Hepatocyte (in vitro differentiated cells): ENCODE measurements around the gene LIN7B. TPM values are rescaled to one million over a fixed set of nuclear protein-coding genes. Genes with fewer than 3 reads are reported as not detected.

Experiments
- DNase-seq: peaks from one replicate; pipeline ENCODE4 v3.0.0-alpha.2; 2016; ENCODE audit warnings: low spot score
- H2AFZ ChIP-seq: fragments of 200-600 bp; sonication (generic); 2 replicates; pipeline ENCODE4 v1.6.0; 2016; ENCODE audit warnings: antibody characterized with exemption, mild to moderate bottlenecking
- H3K27ac ChIP-seq: fragments of 200-600 bp; sonication (generic); 2 replicates; pipeline ENCODE4 v1.5.1; 2016; ENCODE audit warnings: mild to moderate bottlenecking
- H3K27me3 ChIP-seq: fragments of 200-600 bp; sonication (generic); 2 replicates; pipeline ENCODE4 v1.6.1; 2016
- H3K36me3 ChIP-seq: fragments of 200-600 bp; sonication (generic); replicated peaks from 2 replicates; pipeline ENCODE4 v1.5.1; 2016; ENCODE audit warnings: low read depth; ENCODE audit not compliant: insufficient read depth
- H3K4me1 ChIP-seq: fragments of 200-600 bp; sonication (generic); 2 replicates; pipeline ENCODE4 v1.5.1; 2016; ENCODE audit warnings: mild to moderate bottlenecking, moderate library complexity; ENCODE audit not compliant: insufficient read depth
- H3K4me2 ChIP-seq: fragments of 200-600 bp; sonication (generic); 2 replicates; pipeline ENCODE4 v1.6.0; 2016
- H3K4me3 ChIP-seq: fragments of 200-600 bp; sonication (generic); 2 replicates; pipeline ENCODE4 v1.5.1; 2016; ENCODE audit warnings: mild to moderate bottlenecking
- H3K79me2 ChIP-seq: fragments of 200-600 bp; sonication (generic); 2 replicates; pipeline ENCODE4 v1.6.0; 2017; ENCODE audit warnings: mild to moderate bottlenecking
- H3K9me2 ChIP-seq: fragments of 200-600 bp; sonication (generic); replicated peaks from 2 replicates; pipeline ENCODE4 v1.6.0; 2017; ENCODE audit warnings: mild to moderate bottlenecking; ENCODE audit not compliant: insufficient read depth
- H3K9me3 ChIP-seq: fragments of 200-600 bp; sonication (generic); 2 replicates; pipeline ENCODE4 v1.5.1; 2016; ENCODE audit warnings: low read depth, mild to moderate bottlenecking
- H4K20me1 ChIP-seq: fragments of 200-600 bp; sonication (generic); 2 replicates; pipeline ENCODE4 v1.6.0; 2016; ENCODE audit warnings: mild to moderate bottlenecking; ENCODE audit not compliant: insufficient read depth, poor library complexity, severe bottlenecking
- EZH2 ChIP-seq: fragments of 200-600 bp; sonication (generic); IDR thresholded peaks from 2 replicates; pipeline ENCODE4 v1.6.1; 2016; ENCODE audit warnings: antibody characterized with exemption, mild to moderate bottlenecking, borderline replicate concordance
- EZH2phosphoT487 ChIP-seq: fragments of 200-600 bp; sonication (generic); IDR thresholded peaks from one replicate; pipeline ENCODE4 v1.6.1; 2018; ENCODE audit warnings: antibody characterized with exemption, mild to moderate bottlenecking, low read depth, moderate library complexity; ENCODE audit not compliant: unreplicated experiment, severe bottlenecking
- WGBS: methylation state at CpG from one replicate; pipeline ENCODE4 v1.1.6; 2016; ENCODE audit warnings: low lambda C conversion rate; ENCODE audit errors: missing lambda C conversion rate; 5-methylcytosine and 5-hydroxymethylcytosine counted together
- polyA plus RNA-seq: library from polyadenylated mRNA; unstranded; fragments of >200 nt; fragmentation: Nextera tagmentation; extraction: Ambion mirVana; gene quantifications from 2 replicates; pipeline ENCODE4 v1.2.1, GENCODE V29; 2016
- total RNA-seq: library from RNA; depleted of rRNA; stranded (reverse); fragments of >200 nt; gene quantifications from 2 replicates; pipeline ENCODE4 v1.2.3, GENCODE V29; 2014
- TF ChIP-seq, protein P1 (sequence below): fragments of 200-600 bp; sonication (generic); IDR thresholded peaks from 2 replicates; pipeline ENCODE4 v1.5.1; 2016; ENCODE audit warnings: antibody characterized with exemption, mild to moderate bottlenecking; ENCODE audit not compliant: poor library complexity

The LIN7B gene
- total and polyA plus RNA-seq, 2 experiments from 2014 or later = 8.7 to 18.0 TPM

DNA sequence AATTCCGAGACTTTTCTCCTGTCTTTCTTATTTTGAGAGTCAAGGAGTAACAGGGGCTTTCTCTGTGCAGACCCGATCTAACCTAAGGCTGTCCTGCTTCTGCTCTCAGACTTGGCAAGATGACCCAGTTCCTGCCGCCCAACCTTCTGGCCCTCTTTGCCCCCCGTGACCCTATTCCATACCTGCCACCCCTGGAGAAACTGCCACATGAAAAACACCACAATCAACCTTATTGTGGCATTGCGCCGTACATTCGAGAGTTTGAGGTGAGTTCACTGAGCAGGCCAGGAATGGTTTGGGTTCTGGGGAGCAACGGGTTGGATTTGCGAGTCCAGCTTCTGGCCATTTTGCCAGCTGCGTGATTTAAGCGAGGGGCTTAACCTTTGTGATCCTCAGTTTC lies 27.9 kb upstream of the LIN7B start:
- no peak for DNase-seq

DNA sequence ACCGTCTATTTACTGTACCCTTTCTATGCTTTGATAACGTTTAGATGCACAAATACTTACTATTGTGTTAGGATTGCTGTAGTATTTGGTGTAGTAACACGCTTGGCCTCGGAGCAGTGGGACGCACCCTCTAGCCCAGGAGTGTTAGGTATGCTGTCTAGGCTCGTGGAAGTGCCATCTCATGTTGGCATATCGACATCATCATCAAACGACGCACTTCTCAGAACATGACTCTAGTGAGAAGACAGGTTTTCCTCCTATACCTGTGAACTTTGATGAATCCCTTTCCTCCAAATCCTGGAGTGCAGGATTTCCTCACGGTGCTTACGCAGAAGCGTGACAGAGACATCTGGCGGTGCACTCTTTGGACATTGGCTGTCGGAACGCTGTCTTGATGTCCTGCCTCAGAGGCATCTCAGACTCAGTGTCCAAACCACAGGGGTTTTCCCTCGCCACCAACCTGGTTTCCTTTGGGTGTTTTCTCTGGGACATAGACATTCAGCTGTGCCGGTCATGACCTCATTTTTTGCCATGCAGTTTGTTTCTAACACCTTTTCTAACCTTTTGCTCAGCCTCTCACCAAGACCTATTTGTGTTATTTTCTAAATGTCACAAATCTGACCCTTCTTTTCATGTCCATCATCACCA lies 22.7 kb upstream of the LIN7B start:
- DNase-seq = no peak
- Histone ChIP-seq H3K4me2 (no peak overlapping the region), H3K4me1 (peaks cover 11% of the 10 kb centered on the region), H3K9me2 (no peaks in the 10 kb centered on the region), H3K27ac (no peak overlapping the region), H4K20me1 (peaks cover 63% of the 10 kb centered on the region), H3K27me3 (no peaks in the 10 kb centered on the region), H2AFZ (no peak overlapping the region), H3K79me2 (peaks cover 83% of the 10 kb centered on the region), H3K36me3 (no peaks in the 10 kb centered on the region), H3K4me3 (no peak overlapping the region), H3K9me3 (no peaks in the 10 kb centered on the region)
- WGBS = 97% methylated on average over 17 of the region's 17 CpGs
- TF ChIP-seq, protein P1, sequence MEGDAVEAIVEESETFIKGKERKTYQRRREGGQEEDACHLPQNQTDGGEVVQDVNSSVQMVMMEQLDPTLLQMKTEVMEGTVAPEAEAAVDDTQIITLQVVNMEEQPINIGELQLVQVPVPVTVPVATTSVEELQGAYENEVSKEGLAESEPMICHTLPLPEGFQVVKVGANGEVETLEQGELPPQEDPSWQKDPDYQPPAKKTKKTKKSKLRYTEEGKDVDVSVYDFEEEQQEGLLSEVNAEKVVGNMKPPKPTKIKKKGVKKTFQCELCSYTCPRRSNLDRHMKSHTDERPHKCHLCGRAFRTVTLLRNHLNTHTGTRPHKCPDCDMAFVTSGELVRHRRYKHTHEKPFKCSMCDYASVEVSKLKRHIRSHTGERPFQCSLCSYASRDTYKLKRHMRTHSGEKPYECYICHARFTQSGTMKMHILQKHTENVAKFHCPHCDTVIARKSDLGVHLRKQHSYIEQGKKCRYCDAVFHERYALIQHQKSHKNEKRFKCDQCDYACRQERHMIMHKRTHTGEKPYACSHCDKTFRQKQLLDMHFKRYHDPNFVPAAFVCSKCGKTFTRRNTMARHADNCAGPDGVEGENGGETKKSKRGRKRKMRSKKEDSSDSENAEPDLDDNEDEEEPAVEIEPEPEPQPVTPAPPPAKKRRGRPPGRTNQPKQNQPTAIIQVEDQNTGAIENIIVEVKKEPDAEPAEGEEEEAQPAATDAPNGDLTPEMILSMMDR = no peak
- TF ChIP-seq EZH2 = no peak

More for the DNA sequence above, 27.9 kb upstream of the LIN7B start:
- no peak overlapping the region for H2AFZ ChIP-seq
- H3K9me2 ChIP-seq = no peaks in the 10 kb centered on the region
- no peaks in the 10 kb centered on the region for H3K27me3 ChIP-seq
- peaks cover 18% of the 10 kb centered on the region for H3K4me1 ChIP-seq
- no peaks in the 10 kb centered on the region for H3K36me3 ChIP-seq
- H4K20me1 ChIP-seq = peaks cover 49% of the 10 kb centered on the region
- H3K79me2 ChIP-seq = peaks cover 58% of the 10 kb centered on the region
- H3K4me2 ChIP-seq = peak overlapping the region; percentile 92
- H3K27ac ChIP-seq = no peak overlapping the region
- no peak for TF ChIP-seq EZH2
- TF ChIP-seq, protein P1 = no peak
- no peak for TF ChIP-seq EZH2phosphoT487
- H3K9me3 ChIP-seq = no peaks in the 10 kb centered on the region
- H3K4me3 ChIP-seq = peak overlapping the region; percentile 86
- 68% methylated on average over 11 of the region's 11 CpGs for WGBS

DNA sequence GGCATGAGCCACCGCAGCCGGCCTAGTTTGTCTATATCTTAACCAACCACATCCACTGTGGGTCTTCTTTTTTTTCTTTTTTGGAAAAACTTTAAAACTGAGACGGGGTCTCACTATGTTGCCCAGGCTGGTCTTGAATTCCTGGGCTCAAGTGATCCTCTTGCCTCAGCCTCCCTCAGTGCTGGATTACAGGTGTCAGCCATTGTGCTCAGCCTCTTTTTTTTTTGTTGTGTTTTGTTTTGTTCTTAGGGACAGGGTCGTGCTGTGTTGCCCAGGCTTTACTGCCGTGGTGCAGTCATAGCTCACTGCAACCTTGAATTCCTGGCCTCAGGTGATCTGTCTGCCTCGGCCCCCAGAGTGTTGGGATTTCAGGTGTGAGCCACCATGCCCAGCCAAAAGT lies 21.5 kb upstream of the LIN7B start:
- Histone ChIP-seq H3K4me2 (no peak overlapping the region), H3K9me2 (no peaks in the 10 kb centered on the region), H3K27ac (no peak overlapping the region), H2AFZ (no peak overlapping the region), H3K27me3 (no peaks in the 10 kb centered on the region), H3K36me3 (no peaks in the 10 kb centered on the region), H3K79me2 (peaks cover 77% of the 10 kb centered on the region), H3K4me3 (no peak overlapping the region), H3K4me1 (no peaks in the 10 kb centered on the region), H4K20me1 (peaks cover 63% of the 10 kb centered on the region), H3K9me3 (no peaks in the 10 kb centered on the region)
- 97% methylated on average over 6 of the region's 6 CpGs for WGBS
- TF ChIP-seq EZH2phosphoT487 (no peak), EZH2 (no peak)
- TF ChIP-seq, protein P1 = no peak
- DNase-seq = no peak
